CD14-positive monocyte (primary cell): ENCODE data around the gene RIMBP2. TPM values are rescaled to one million over a fixed set of nuclear protein-coding genes. Genes with fewer than 3 reads are reported as not detected.

Source experiments
- DNase-seq, 3 donors: peaks; one replicate each; pipeline ENCODE4 v3.0.0-alpha.2; 2011 to 2022
- H2AFZ ChIP-seq: 2 replicates; pipeline ENCODE4 v1.6.0; 2012; ENCODE audit warnings: mild to moderate bottlenecking, low read depth, low read length, inconsistent platforms; ENCODE audit not compliant: insufficient read depth, poor library complexity, severe bottlenecking
- H3K27ac ChIP-seq, 2 donors: 1 replicate in 1 of 2; 2 replicates in 1 of 2; pipeline ENCODE4 v1.5.1; 2012 to 2013; ENCODE audit warnings: low read length in 2 of 2, control low read depth in 1 of 2, inconsistent platforms in 1 of 2, low read depth in 1 of 2, mild to moderate bottlenecking in 1 of 2
- H3K27me3 ChIP-seq, 2 donors: one replicate each; pipeline versions ENCODE4 v1.6.0 to v1.6.1; 2011 to 2013; ENCODE audit warnings: low read length in 2 of 2; ENCODE audit not compliant: control insufficient read depth in 2 of 2, insufficient read depth in 2 of 2
- H3K36me3 ChIP-seq, 2 donors: replicated peaks in 1 of 2; 1 replicate in 1 of 2; 2 replicates in 1 of 2; pipeline versions ENCODE4 v1.5.1 to v1.6.1; 2012 to 2013; ENCODE audit warnings: low read length in 2 of 2, control low read depth in 1 of 2, inconsistent platforms in 1 of 2, mild to moderate bottlenecking in 1 of 2; ENCODE audit not compliant: insufficient read depth in 2 of 2, control insufficient read depth in 1 of 2
- H3K4me1 ChIP-seq, 2 donors: 1 replicate in 1 of 2; 2 replicates in 1 of 2; pipeline versions ENCODE4 v1.5.1 to v1.6.1; 2012 to 2013; ENCODE audit warnings: low read length in 2 of 2, control low read depth in 1 of 2, inconsistent platforms in 1 of 2, mild to moderate bottlenecking in 1 of 2, moderate library complexity in 1 of 2; ENCODE audit not compliant: insufficient read depth in 2 of 2, control insufficient read depth in 1 of 2
- H3K4me2 ChIP-seq: replicated peaks from 2 replicates; pipeline ENCODE3; 2012; ENCODE audit warnings: low read length, moderate library complexity, mild to moderate bottlenecking; ENCODE audit not compliant: poor library complexity, severe bottlenecking; ENCODE audit errors: extremely low read depth
- H3K4me3 ChIP-seq, 3 experiments: fragments of 200-600 bp in 1 of 3; sonication (generic) in 1 of 3; replicated peaks in 1 of 3; 1 replicate in 2 of 3; 2 replicates in 1 of 3; pipeline ENCODE4 v1.5.1; 2011 to 2013; ENCODE audit warnings: low read length in 3 of 3, mild to moderate bottlenecking in 3 of 3, control low read depth in 2 of 3, low read depth in 2 of 3, inconsistent platforms in 1 of 3, moderate library complexity in 1 of 3
- H3K79me2 ChIP-seq: 2 replicates; pipeline ENCODE4 v1.6.0; 2012; ENCODE audit warnings: mild to moderate bottlenecking, control low read depth, inconsistent platforms, low read length, moderate library complexity; ENCODE audit not compliant: insufficient read depth
- H3K9ac ChIP-seq: 2 replicates; pipeline ENCODE4 v1.6.0; 2017; ENCODE audit warnings: low read length, mild to moderate bottlenecking; ENCODE audit not compliant: insufficient read depth, poor library complexity, severe bottlenecking
- H3K9me3 ChIP-seq, 2 donors: replicated peaks in 1 of 2; 1 replicate in 1 of 2; 2 replicates in 1 of 2; pipeline versions ENCODE4 v1.5.1 to v1.6.1; 2012 to 2013; ENCODE audit warnings: low read length in 2 of 2, control low read depth in 1 of 2; ENCODE audit not compliant: control insufficient read depth in 1 of 2, insufficient read depth in 1 of 2
- H4K20me1 ChIP-seq: 2 replicates; pipeline ENCODE4 v1.6.0; 2012; ENCODE audit warnings: mild to moderate bottlenecking, low read length, control low read depth, moderate library complexity; ENCODE audit not compliant: insufficient read depth
- H3K27ac Mint-ChIP-seq, 7 donors: one replicate each; pipeline ENCODE4 v1.8.0; 2020; ENCODE audit warnings: mild to moderate bottlenecking in 7 of 7, mixed read lengths in 7 of 7, moderate library complexity in 6 of 7, inconsistent platforms in 2 of 7
- H3K27me3 Mint-ChIP-seq, 3 donors: one replicate each; pipeline ENCODE4 v1.8.0; 2021 to 2022; ENCODE audit warnings: low read depth in 3 of 3, mild to moderate bottlenecking in 3 of 3, mixed read lengths in 3 of 3, moderate library complexity in 3 of 3, inconsistent platforms in 1 of 3
- H3K36me3 Mint-ChIP-seq, 2 donors: one replicate each; pipeline ENCODE4 v1.8.0; 2020; ENCODE audit warnings: mixed read lengths in 2 of 2, inconsistent platforms in 1 of 2, mild to moderate bottlenecking in 1 of 2
- H3K4me1 Mint-ChIP-seq: one replicate; pipeline ENCODE4 v1.8.0; 2020; ENCODE audit warnings: mild to moderate bottlenecking, mixed read lengths
- H3K4me3 Mint-ChIP-seq, 2 donors: one replicate each; pipeline ENCODE4 v1.8.0; 2020; ENCODE audit warnings: mild to moderate bottlenecking in 2 of 2, mixed read lengths in 2 of 2, moderate library complexity in 1 of 2
- H3K9me3 Mint-ChIP-seq, 7 donors: one replicate each; pipeline ENCODE4 v1.8.0; 2020 to 2022; ENCODE audit warnings: mixed read lengths in 7 of 7, mild to moderate bottlenecking in 6 of 7, moderate library complexity in 6 of 7, inconsistent platforms in 2 of 7
- WGBS: methylation state at CpG from one replicate; pipeline ENCODE4 v1.1.5; 2013; ENCODE audit warnings: missing lambda C conversion rate; ENCODE audit not compliant: insufficient coverage; 5-methylcytosine and 5-hydroxymethylcytosine counted together
- intact Hi-C, 2 donors: fragments of 100-400 bp; cut with micrococcal nuclease; formaldehyde crosslinking; loops; one replicate each; pipeline versions ENCODE4 v1.15.0 to v1.15.1; 2023
- polyA plus RNA-seq, 3 donors: library from polyadenylated mRNA; depleted of rRNA in 1 of 3; unstranded in 2 of 3; stranded (reverse) in 1 of 3; fragments of 300-500 nt in 2 of 3; fragments of >200 nt in 1 of 3; fragmentation: Illumina TruSeq in 2 of 3; gene quantifications; 1 replicate in 2 of 3; 2 replicates in 1 of 3; pipeline ENCODE4 v1.2.3, GENCODE V29; 2012 to 2021
- TF ChIP-seq, protein P1 (sequence below): fragments of 200-600 bp; IDR thresholded peaks from one replicate; pipeline ENCODE4 v1.8.0; 2022; ENCODE audit warnings: antibody characterized with exemption, mild to moderate bottlenecking

Gene RIMBP2
- polyA plus RNA-seq, 3 donors, result not detected

GRCh38 chr12:130506844-130507243, 209.3 kb downstream of the RIMBP2 start:
- Histone ChIP-seq H3K9ac (no peak overlapping the region), H3K36me3 (no peaks in the 10 kb centered on the region), H2AFZ (no peak overlapping the region), H3K27ac (no peak overlapping the region), H3K27me3 (no peaks in the 10 kb centered on the region), H3K9me3 (no peaks in the 10 kb centered on the region), H3K4me3 (no peak overlapping the region), H3K4me1 (no peaks in the 10 kb centered on the region), H4K20me1 (no peaks in the 10 kb centered on the region), H3K79me2 (no peaks in the 10 kb centered on the region), H3K4me2 (no peak overlapping the region)
- DNase-seq, result no peak
- TF ChIP-seq, protein P1, sequence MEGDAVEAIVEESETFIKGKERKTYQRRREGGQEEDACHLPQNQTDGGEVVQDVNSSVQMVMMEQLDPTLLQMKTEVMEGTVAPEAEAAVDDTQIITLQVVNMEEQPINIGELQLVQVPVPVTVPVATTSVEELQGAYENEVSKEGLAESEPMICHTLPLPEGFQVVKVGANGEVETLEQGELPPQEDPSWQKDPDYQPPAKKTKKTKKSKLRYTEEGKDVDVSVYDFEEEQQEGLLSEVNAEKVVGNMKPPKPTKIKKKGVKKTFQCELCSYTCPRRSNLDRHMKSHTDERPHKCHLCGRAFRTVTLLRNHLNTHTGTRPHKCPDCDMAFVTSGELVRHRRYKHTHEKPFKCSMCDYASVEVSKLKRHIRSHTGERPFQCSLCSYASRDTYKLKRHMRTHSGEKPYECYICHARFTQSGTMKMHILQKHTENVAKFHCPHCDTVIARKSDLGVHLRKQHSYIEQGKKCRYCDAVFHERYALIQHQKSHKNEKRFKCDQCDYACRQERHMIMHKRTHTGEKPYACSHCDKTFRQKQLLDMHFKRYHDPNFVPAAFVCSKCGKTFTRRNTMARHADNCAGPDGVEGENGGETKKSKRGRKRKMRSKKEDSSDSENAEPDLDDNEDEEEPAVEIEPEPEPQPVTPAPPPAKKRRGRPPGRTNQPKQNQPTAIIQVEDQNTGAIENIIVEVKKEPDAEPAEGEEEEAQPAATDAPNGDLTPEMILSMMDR, result no peak
- Mint-ChIP-seq H3K27ac (no peak overlapping the region), H3K27me3 (peaks cover 0 to 2% (median 0%) of the 10 kb centered on the region in 3 donors), H3K9me3 (peaks cover 0 to 6% (median 4%) of the 10 kb centered on the region in 7 donors), H3K4me3 (no peak overlapping the region), H3K36me3 (no peaks in the 10 kb centered on the region), H3K4me1 (no peaks in the 10 kb centered on the region)
- intact Hi-C loops, result no loop called here
- 82% methylated on average over 2 of the region's 4 CpGs for WGBS

- H3K4me3 ChIP-seq, result no peak overlapping the region
- no peaks in the 10 kb centered on the region for H3K27me3 ChIP-seq
- WGBS, result 89% methylated on average over 5 of the region's 5 CpGs
- Mint-ChIP-seq H3K36me3 (no peaks in the 10 kb centered on the region), H3K27ac (no peak overlapping the region), H3K4me3 (no peak overlapping the region), H3K9me3 (peaks cover 0 to 8% (median 4%) of the 10 kb centered on the region in 7 donors), H3K4me1 (no peaks in the 10 kb centered on the region), H3K27me3 (no peaks in the 10 kb centered on the region)
- intact Hi-C loops, result no loop called here
- no peak overlapping the region for H3K9ac ChIP-seq
- TF ChIP-seq, protein P1, result no peak
- H3K4me1 ChIP-seq, result no peaks in the 10 kb centered on the region
- no peaks in the 10 kb centered on the region for H3K36me3 ChIP-seq
- H3K9me3 ChIP-seq, result no peaks in the 10 kb centered on the region
- H3K4me2 ChIP-seq, result no peak overlapping the region
- no peaks in the 10 kb centered on the region for H4K20me1 ChIP-seq
- DNase-seq, result no peak
- H3K27ac ChIP-seq, result no peak overlapping the region
- no peak overlapping the region for H2AFZ ChIP-seq
- no peaks in the 10 kb centered on the region for H3K79me2 ChIP-seq
Observed at GRCh38 chr12:130504840-130505175, 211.3 kb downstream of the RIMBP2 start.
